Uterus (tissue), 2 donors: ENCODE results near the gene CD68.

ENCODE experiments used
- CTCF ChIP-seq, 4 experiments: fragments of 200-600 bp in 2 of 4; fragments of 450-650 bp in 2 of 4; sonication (generic) in 2 of 4; IDR thresholded peaks; one replicate each; pipeline ENCODE4 v1.5.1; 2016 to 2019; ENCODE audit warnings: antibody characterized with exemption in 4 of 4, mild to moderate bottlenecking in 2 of 4, moderate library complexity in 1 of 4
- POLR2A ChIP-seq, 2 donors: fragments of 450-650 bp; IDR thresholded peaks; one replicate each; pipeline ENCODE4 v1.6.1; 2016; ENCODE audit warnings: antibody characterized with exemption in 2 of 2, mild to moderate bottlenecking in 1 of 2, moderate library complexity in 1 of 2

- TF ChIP-seq POLR2A (IDR thresholded peaks at IDR 0.05) = peak in 1 of 2 donors; percentile 9
- peak in 3 of 4 experiments; percentile 7 to 44 (median 31) for TF ChIP-seq CTCF (IDR thresholded peaks at IDR 0.05)
Measured at GRCh38 chr17:7548585-7549400, 30.6 kb upstream of the CD68 start, which contains the start of gene TNFSF12.
